SU-DHL-6 (cell line): ENCODE measurements around the gene SFXN1.
"Not testable (repeated sequence)": the region's sequence is repeated elsewhere in the genome, so short reads cannot be mapped to it uniquely, and the experiment has no call there.

ENCODE experiments used
- H2AFZ ChIP-seq: fragments of 200-600 bp; sonication (generic); 2 replicates; pipeline ENCODE4 v1.6.1; 2014; ENCODE audit warnings: low read depth, mild to moderate bottlenecking, moderate library complexity, mixed read lengths, antibody characterized with exemption, low read length; ENCODE audit not compliant: severe bottlenecking
- H3F3A ChIP-seq: fragments of 200-600 bp; shearing (Covaris generic); 2 replicates; pipeline ENCODE4 v1.6.0; 2016; ENCODE audit warnings: antibody characterized with exemption, mild to moderate bottlenecking; ENCODE audit not compliant: insufficient read depth
- H3K27ac ChIP-seq: fragments of 200-600 bp; sonication (generic); 2 replicates; pipeline ENCODE4 v1.5.1; 2016; ENCODE audit warnings: low read depth, mild to moderate bottlenecking, low read length, moderate library complexity, mixed read lengths
- H3K27me3 ChIP-seq: fragments of 200-600 bp; sonication (generic), shearing (Covaris generic); 2 replicates; pipeline ENCODE4 v1.6.0; 2014; ENCODE audit warnings: mild to moderate bottlenecking, low read length
- H3K36me3 ChIP-seq: fragments of 200-600 bp; sonication (generic); 2 replicates; pipeline ENCODE4 v1.6.1; 2014; ENCODE audit warnings: mild to moderate bottlenecking, low read length, mixed read lengths
- H3K4me2 ChIP-seq: fragments of 300-600, 200-600 bp; shearing (Covaris generic), sonication (generic); 2 replicates; pipeline ENCODE4 v1.6.0; 2014; ENCODE audit warnings: low read length, low read depth, mild to moderate bottlenecking; ENCODE audit not compliant: poor library complexity, severe bottlenecking
- H3K4me3 ChIP-seq: fragments of 200-600 bp; sonication (generic); 2 replicates; pipeline ENCODE4 v1.5.1; 2014; ENCODE audit warnings: antibody characterized with exemption, low read length, mild to moderate bottlenecking, mixed read lengths; ENCODE audit not compliant: insufficient read depth, poor library complexity, severe bottlenecking
- H3K79me2 ChIP-seq: fragments of 200-600 bp; sonication (generic); 2 replicates; pipeline ENCODE4 v1.6.1; 2014; ENCODE audit warnings: mild to moderate bottlenecking, low read length, moderate library complexity; ENCODE audit not compliant: insufficient read depth
- H3K9ac ChIP-seq: fragments of 200-600 bp; sonication (generic); 2 replicates; pipeline ENCODE4 v1.7.0; 2014; ENCODE audit warnings: mild to moderate bottlenecking, low read length
- H3K9me2 ChIP-seq: fragments of 200-600 bp; sonication (generic); replicated peaks from 2 replicates; pipeline ENCODE4 v1.6.1; 2014; ENCODE audit warnings: low read length; ENCODE audit not compliant: insufficient read depth
- H3K9me3 ChIP-seq: fragments of 200-600 bp; sonication (generic); 2 replicates; pipeline ENCODE4 v1.6.1; 2014; ENCODE audit warnings: low read length, mixed read lengths; ENCODE audit not compliant: insufficient read depth
- H4K20me1 ChIP-seq: fragments of 200-600 bp; sonication (generic); 2 replicates; pipeline ENCODE4 v1.6.1; 2014; ENCODE audit warnings: low read depth, mild to moderate bottlenecking, antibody characterized with exemption, low read length, moderate library complexity, mixed read lengths
- EZH2phosphoT487 ChIP-seq: fragments of 200-600 bp; sonication (generic), shearing (Covaris generic); conservative IDR thresholded peaks from 2 replicates; pipeline ENCODE4 v1.6.1; 2018; ENCODE audit warnings: mild to moderate bottlenecking, antibody characterized with exemption, low read length, moderate library complexity, mixed read lengths
- TF ChIP-seq, protein P1 (sequence below): fragments of 200-600 bp; sonication (generic); IDR thresholded peaks from one replicate; pipeline ENCODE4 v1.5.1; 2017; ENCODE audit warnings: antibody characterized with exemption, mild to moderate bottlenecking, low read length, moderate library complexity; ENCODE audit not compliant: insufficient read depth, poor library complexity, severe bottlenecking

The SFXN1 gene

GRCh38 chr5:175444905-175445456, 33.4 kb upstream of the SFXN1 start:
- no peaks in the 10 kb centered on the region for H3F3A ChIP-seq
- H3K4me2 ChIP-seq = no peak overlapping the region
- no peaks in the 10 kb centered on the region for H3K36me3 ChIP-seq
- no peaks in the 10 kb centered on the region for H3K27me3 ChIP-seq
- TF ChIP-seq, protein P1, sequence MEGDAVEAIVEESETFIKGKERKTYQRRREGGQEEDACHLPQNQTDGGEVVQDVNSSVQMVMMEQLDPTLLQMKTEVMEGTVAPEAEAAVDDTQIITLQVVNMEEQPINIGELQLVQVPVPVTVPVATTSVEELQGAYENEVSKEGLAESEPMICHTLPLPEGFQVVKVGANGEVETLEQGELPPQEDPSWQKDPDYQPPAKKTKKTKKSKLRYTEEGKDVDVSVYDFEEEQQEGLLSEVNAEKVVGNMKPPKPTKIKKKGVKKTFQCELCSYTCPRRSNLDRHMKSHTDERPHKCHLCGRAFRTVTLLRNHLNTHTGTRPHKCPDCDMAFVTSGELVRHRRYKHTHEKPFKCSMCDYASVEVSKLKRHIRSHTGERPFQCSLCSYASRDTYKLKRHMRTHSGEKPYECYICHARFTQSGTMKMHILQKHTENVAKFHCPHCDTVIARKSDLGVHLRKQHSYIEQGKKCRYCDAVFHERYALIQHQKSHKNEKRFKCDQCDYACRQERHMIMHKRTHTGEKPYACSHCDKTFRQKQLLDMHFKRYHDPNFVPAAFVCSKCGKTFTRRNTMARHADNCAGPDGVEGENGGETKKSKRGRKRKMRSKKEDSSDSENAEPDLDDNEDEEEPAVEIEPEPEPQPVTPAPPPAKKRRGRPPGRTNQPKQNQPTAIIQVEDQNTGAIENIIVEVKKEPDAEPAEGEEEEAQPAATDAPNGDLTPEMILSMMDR = no peak
- no peak for TF ChIP-seq EZH2phosphoT487
- H2AFZ ChIP-seq = no peak overlapping the region
- no peaks in the 10 kb centered on the region for H4K20me1 ChIP-seq
- no peaks in the 10 kb centered on the region for H3K9me2 ChIP-seq
- H3K9ac ChIP-seq = no peak overlapping the region
- no peak overlapping the region for H3K27ac ChIP-seq
- no peaks in the 10 kb centered on the region for H3K79me2 ChIP-seq
- no peaks in the 10 kb centered on the region for H3K9me3 ChIP-seq
- no peak overlapping the region for H3K4me3 ChIP-seq

- not testable (repeated sequence) for H3K9ac ChIP-seq, H4K20me1 ChIP-seq, H3K4me2 ChIP-seq, H3K27ac ChIP-seq, H3K9me2 ChIP-seq, H3K79me2 ChIP-seq, H2AFZ ChIP-seq, H3K36me3 ChIP-seq, H3K4me3 ChIP-seq, H3K9me3 ChIP-seq, H3F3A ChIP-seq, H3K27me3 ChIP-seq
Measured at GRCh38 chr5:175446378-175446777, 32.0 kb upstream of the SFXN1 start.

DNA sequence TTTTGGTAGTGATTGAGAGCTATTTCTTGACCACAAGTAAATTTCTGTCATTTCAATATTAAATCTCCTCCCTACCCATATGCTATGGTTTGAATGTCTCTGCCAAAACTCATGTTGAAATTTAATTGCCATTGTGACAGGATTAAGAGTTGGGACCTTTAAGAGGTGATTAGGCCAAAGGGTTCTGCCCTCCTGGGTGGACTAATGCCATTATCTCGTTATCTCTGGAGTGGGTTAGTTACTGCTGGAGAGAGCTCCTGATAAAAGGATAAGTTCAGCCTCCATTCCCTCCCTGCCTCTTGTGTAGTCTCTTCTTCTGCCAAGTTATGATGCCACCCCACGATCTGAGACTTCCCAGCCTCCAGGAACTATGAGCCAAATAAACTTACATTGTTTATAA, 30.8 kb upstream of the SFXN1 start:
- TF ChIP-seq, protein P1 = no peak
- no peak for TF ChIP-seq EZH2phosphoT487
- H3K36me3 ChIP-seq = no peaks in the 10 kb centered on the region

DNA sequence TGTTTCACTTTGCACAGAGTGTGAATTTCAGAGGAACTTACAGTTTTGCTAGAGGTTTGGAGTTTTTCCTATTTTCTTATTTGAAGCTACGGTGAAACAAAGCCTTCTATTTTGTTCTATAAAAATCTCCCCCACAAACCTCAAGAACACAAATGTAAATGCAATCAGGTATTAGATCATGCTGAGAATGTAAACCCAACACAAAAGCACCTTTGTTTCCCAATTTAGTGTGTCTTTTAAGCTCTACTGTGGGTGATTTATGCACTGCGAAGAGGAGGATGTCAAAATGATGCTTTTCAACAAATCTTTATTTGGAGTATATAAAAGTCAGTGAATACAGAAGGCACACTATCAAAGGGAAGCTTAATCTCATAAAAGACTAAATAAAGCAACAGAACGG, 30.1 kb upstream of the SFXN1 start:
- H3F3A ChIP-seq = no peaks in the 10 kb centered on the region

More for the DNA sequence above, 30.8 kb upstream of the SFXN1 start:
- no peak overlapping the region for H2AFZ ChIP-seq
- H3K4me3 ChIP-seq = no peak overlapping the region
- H3K27me3 ChIP-seq = no peaks in the 10 kb centered on the region
- no peak overlapping the region for H3K4me2 ChIP-seq
- H3K79me2 ChIP-seq = no peaks in the 10 kb centered on the region
- H4K20me1 ChIP-seq = no peaks in the 10 kb centered on the region
- no peak overlapping the region for H3K9ac ChIP-seq
- no peaks in the 10 kb centered on the region for H3K9me3 ChIP-seq
- no peak overlapping the region for H3K27ac ChIP-seq
- no peaks in the 10 kb centered on the region for H3K9me2 ChIP-seq
- no peaks in the 10 kb centered on the region for H3F3A ChIP-seq

More for the DNA sequence above, 30.1 kb upstream of the SFXN1 start:
- Histone ChIP-seq H4K20me1 (no peaks in the 10 kb centered on the region), H3K79me2 (no peaks in the 10 kb centered on the region), H3K36me3 (no peaks in the 10 kb centered on the region), H3K9ac (no peak overlapping the region), H2AFZ (no peak overlapping the region), H3K27ac (no peak overlapping the region), H3K27me3 (no peaks in the 10 kb centered on the region), H3K9me2 (no peaks in the 10 kb centered on the region), H3K4me3 (no peak overlapping the region), H3K4me2 (no peak overlapping the region), H3K9me3 (no peaks in the 10 kb centered on the region)
- TF ChIP-seq EZH2phosphoT487 = no peak
- TF ChIP-seq, protein P1 = no peak
